Stimulated activated CD4-positive, alpha-beta T cell treated with anti-CD3 and anti-CD28 coated beads, Interleukin-12 subunit alpha, Interleukin-12 subunit beta, amount 100 ng/mL, for 4 hours (primary cell): ENCODE results near the gene OSBPL3.
"Not testable (repeated sequence)": the region's sequence is repeated elsewhere in the genome, so short reads cannot be mapped to it uniquely, and the experiment has no call there.

Source experiments
- DNase-seq: peaks from one replicate; pipeline ENCODE4 v3.0.0-alpha.2; 2020

OSBPL3 gene

DNA sequence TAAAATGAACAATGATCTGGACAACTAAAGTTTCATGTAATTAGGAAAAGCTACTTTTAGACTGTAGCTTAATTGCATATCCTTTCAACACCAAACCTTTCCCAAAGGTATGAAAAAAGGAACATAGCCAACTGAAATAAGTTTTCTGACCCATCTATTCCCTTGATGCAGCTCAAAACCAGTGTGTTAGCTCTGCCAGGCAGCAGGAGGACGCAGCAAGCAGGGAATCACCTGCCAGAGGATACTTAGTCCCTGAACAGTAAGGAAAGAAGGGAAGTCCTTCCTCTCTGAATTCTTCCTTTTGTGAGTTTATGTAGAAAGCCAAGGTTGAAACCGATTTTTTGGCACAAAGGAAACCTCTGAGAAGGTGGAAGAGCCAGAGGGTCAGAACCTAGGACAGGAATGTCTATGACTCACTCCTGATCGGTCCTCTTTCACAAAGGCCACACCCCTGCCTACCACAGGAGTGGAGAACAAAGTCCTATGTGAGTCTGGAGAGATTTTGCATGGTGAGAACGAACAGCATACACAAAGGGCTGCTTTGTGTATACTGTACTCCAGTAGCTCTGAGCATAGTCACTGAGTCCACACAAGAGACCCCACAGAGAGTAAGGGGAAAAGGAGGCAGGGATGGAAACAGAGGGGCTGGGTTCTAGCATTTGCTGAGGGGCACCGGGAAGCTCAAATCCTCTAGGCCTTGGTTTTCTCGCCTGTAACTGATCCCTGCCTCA is 153.9 kb downstream of the OSBPL3 start:
- no peak for DNase-seq

DNA sequence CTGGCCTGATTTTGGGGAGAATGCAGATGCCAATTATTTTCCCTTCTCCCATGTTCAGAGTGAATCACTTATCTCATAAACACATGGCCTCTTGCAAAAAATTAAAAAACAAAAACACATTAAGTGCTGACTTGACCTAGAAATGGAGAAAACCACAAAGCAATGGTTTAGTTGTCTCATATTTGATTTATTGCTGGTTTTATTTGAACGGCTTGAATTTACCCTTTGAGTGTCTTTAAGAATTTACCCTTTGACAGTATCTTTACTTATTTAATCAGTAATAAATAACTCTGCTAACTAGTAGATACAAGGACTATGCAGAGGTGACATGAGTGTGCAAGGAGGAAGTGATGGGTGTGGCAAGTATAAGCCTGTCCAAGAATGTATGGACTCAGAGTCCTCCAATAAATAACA is 154.6 kb downstream of the OSBPL3 start:
- DNase-seq: no peak

DNA sequence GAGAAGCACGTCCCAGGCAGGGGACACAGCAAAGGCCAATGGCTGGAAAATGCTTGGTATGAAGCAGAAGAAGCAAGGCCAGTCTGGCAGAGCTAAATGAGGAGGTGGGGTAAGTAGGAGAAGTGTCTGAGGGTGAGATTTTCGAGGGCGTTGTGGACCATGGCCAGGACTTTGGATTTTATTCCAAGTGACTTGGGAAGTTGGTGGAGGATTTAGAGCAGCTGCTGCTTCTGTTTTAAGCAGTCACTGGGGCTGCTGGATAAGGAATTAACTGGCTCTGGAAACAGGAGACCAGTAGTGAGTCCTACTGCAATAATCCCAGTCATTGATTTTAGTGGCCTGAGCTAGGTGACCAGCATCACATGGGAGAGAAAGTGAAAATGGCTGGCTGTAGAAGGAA is 155.1 kb downstream of the OSBPL3 start:
- no peak for DNase-seq

DNA sequence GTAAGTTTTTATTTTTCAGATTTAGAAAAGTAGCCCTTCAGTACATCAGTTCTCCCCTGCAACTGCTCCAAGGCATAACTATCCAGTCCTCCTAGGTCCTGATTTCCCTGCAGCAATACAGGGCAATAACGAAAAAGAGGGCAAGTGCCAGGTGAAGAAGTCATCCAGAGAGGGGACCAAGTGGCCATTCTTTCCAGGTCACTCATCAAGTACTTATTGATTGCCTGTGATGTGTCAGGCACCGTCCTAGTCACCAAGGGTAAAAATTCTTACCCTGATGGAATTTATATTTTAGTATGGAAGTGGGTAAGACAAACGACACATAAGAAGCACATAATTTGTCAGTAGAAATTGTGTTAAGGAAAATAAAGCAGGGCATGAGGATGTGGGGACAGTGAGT is 155.6 kb downstream of the OSBPL3 start:
- DNase-seq: no peak

DNA sequence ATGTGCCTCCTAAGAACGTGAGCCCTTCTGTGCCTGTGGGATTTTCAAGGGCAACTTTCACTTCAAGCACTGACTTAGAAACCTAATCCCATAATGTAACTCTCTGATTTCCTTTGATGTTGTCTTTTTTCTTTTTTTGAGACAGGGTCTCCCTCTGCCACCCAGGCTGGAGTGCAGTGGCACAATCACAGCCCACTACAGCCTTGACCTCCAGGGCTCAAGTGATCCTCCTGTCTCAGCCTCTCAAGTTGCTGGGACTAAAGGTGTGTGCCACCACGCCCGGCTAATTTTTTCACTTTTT is 158.3 kb downstream of the OSBPL3 start:
- DNase-seq: no peak

DNA sequence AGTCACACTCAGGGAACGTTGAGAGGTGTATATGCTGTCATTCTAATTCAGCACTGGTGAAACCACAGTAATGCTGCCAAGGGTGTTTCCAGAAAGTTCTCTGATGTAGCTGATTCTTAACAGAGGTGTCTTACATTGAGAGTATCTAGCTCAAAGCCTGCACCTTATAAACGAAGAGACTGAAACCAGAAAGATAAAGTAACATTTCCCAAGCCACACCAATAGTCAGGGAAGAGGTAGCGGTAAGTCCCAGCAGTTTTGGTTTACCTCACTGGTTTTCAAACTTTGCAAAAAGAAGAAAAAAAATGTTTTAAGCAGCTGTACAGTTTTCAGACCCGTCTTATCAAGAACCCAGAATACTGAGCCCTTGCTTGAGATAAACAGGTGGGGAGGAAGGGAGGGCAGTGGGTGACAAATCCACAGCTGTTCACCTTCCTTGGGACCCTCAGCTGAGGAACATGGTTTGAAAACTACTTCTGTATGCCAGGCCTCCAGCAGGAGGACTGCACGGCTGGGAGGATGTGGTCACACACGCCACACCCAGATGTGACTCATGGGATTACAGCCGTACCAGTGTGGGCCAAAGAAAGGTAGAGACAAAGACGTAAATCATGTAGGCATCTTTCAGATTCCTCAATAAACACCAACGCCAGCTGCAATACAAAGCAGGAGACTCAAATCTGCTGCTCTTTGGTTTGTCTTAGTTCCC is 158.8 kb downstream of the OSBPL3 start:
- DNase-seq: peak; percentile 59

DNA sequence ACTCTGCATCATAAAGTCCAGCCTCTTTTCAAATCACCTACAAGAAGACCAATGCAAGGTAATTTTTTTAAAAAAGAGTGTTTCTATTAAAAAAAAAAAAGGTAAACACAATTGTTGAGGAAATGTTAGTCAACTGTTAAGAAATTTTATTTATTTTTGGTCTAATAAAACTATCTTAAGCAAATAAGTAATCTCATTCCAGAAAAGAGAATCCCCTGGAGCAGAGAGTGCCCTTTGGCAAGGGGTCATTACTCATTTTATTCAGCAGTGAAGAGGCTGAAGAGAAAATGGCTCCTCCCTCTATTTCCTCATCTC is 159.3 kb downstream of the OSBPL3 start:
- DNase-seq: no peak

DNA sequence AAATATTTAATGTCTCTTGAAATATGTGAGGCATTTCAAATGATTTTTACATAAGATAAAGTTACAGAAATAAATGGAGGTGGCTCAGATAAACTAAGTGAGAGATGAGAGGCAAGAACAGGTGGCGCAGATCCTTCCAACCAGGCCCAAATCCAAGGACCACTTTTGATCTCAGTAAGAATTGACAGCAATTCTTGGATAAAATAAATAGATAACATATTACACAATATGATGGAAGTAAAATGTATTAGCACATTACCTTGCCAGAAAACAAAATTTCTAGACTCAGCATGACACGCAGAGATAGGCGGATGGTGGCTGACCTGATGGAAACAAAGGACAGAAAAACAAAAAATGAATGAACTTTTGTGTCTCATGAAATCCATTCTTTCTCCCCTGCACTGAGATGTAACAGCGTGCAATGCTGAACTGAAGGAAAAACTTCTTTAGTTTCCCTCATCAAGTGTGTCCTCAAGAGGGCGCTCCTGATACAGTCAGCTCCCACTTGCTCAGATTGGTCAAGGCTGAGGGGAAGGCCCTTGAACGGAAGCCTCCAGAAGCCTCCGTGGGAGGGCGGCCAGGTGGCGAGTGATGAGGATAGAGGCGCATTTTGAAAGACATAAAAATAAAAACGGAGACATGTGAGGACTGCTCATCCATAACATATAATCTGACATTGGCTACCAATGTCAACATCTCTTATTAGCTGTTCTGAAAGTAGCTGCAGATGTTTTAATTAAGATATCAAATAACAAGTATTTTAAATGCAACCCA is 159.9 kb downstream of the OSBPL3 start:
- peak; percentile 57 for DNase-seq

DNA sequence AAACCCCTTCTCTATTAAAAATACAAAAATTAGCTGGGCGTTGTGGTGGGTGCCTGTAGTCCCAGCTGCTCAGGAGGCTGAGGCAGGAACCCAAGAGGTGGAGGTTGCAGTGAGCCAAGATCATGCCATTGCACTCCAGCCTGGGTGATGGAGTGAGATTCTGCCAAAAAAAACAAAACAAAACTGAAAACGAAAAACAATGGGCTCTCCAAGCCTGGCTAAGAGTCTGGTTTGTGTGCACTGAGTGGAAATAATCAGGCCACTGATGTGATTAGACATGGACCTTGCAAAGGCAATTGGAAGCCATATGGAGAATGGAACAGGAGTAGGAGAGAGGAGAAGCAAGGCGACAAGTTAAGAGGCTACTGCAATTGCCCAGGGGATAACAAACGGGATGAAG is 162.6 kb downstream of the OSBPL3 start:
- DNase-seq: no peak

DNA sequence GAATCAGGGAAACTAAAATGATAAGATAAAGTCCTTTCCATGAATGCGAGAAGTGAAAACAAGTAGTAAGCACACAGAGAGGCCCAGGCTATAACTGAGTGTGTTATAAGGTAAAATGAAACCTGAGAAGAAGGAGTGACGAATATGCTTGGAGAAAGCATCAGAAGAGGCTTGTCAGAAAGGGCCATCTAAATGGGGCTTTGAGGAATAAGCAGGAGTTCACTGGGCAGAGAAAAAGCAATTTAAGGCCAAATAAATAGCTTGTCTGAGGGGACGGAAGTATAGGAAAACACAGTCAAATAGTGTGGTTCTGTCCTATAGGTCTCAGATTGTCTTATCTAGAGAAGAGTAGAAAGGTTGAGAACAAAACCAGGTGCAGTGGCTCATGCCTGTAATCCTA is 163.1 kb downstream of the OSBPL3 start:
- DNase-seq: no peak

DNA sequence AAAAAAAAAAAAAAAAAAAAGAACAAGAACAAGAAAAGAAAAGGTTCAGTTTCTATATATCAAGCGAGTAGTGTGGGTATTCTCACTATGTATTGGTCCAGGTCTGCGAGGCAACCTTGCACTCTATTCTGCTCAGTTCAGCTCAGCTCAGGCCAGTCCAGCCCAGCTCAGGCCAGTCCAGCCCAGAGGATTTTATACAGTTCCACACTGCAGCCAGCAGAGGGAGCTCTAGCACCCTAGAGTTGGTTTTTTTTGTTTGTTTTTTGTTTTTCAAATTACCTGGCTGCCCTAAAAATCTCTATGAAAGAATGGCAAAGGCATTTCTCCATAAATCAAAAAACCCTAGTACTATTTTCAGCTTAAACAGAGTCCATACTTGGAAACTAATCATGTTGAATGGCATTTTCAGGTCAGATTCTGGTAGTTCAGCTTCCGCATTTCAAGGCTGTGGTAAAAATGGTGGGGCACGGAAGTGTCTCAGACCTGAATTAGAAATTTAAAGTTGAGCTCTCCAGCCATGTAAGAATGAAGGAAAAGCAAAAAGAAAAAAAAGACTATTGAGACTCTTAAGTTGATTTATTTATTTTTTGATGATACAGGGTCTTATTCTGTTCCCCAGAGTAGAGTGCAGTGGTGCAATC is 167.6 kb downstream of the OSBPL3 start:
- DNase-seq: peak; percentile 43

DNA sequence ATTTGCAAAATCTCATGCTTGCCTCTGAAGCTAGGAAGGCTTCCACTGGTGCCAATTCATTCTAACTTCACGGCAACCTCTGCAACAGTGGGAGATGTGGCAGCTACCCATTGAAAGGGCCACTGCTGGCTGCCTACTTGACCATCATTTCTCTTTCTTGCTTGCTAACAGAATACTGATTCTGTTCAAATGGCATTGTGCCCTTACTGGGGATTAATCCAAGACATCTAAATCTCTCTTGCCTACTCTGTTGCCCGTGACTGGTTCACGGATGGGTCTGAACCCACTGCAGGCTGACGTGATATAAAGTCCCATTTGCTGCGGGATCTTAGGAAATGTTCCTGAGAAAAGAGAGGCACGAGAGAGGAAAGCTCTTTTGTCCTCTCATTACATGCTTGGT is 171.5 kb downstream of the OSBPL3 start:
- no peak for DNase-seq

DNA sequence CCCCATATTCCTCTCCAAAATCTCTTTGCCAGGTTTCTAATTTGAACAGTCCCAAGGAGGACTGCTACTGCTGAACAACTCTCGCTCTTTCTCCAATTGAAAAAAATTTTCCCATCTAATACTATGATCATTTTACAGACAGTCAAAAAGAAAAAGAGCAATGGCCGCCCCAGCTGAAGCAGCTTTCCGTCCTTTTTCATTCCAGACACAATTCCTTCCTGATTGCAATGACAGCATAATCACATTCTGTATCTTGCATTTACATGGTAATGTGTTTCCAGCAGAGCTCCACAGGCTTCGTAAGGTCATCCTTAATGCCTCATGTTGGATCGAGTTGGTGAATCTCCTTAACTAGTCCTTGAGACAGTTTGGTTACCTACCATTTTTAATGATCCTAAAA is 177.7 kb downstream of the OSBPL3 start:
- DNase-seq: no peak

DNA sequence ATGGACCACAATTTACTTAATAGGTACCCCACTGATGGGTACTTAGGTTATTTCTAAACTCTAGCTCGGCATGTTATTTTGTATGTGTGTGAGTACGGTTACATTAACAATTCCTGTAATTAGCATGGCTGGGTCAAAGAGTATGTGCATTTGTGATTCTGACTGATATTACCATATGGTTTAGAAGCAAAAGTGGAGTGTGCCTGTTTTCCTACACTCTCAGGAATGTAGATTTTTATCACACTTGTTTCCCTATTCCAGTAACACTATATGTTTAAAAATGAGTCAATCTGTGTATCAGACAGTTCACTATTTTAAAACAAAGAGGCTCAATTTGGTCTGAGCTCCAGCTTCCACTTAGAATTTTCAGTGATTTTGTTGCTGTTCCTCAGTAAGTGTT is 178.1 kb downstream of the OSBPL3 start:
- no peak for DNase-seq

DNA sequence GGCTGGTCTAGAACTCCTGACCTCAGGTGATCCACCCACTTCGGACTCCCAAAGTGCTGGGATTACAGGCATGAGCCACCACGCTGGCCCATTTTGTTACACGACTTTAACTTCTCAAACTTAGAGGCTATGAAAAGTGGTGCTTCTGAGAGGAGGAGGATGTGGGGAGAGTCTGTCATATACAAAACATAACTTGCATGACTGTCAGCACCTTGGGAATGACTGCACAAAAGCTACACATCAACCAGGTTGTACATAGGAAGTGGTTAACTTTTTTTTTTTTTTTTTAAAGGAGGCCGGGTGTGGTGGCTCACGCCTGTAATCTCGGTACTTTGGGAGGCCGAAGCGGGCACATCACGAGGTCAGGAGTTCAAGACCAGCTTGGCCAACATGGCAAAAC is 179.3 kb downstream of the OSBPL3 start:
- DNase-seq: no peak

DNA sequence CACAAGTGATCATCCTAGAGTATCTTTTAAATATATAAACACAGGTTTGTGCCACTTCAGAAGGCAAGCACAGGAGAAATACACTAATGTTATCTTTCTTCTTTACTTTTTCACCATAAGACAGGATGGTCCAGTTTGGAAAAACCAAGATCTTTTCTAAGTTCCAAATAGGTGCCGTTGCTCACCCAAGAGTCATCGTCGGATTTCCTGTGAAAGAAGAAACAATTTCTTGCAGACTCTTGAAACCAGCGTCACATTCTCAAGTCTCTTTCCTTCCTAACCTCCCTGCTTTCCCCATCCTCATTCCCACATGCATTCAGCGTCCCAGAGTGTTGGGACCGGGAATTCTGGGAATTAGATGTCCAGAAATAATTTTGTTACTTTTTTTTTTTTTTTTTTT is 179.9 kb downstream of the OSBPL3 start:
- DNase-seq: no peak

DNA sequence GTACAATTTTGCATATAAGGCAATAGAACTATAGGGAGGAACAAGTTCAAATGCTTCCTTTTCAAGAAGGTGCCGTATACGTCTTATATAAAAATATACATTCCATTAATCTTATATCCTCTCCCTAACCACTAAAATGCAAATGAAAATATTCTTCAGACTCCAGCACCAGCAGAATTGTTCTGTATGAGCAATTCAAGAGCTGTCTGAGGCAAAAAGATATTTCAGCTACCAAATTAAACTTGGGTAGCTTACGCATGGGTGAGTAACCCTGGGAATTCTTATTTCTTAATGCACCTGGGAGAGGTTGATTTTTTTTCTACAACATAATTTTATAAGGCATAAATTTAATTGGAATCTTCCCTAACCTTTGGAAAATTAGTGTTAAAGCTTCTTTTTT is 180.5 kb downstream of the OSBPL3 start:
- DNase-seq: no peak

DNA sequence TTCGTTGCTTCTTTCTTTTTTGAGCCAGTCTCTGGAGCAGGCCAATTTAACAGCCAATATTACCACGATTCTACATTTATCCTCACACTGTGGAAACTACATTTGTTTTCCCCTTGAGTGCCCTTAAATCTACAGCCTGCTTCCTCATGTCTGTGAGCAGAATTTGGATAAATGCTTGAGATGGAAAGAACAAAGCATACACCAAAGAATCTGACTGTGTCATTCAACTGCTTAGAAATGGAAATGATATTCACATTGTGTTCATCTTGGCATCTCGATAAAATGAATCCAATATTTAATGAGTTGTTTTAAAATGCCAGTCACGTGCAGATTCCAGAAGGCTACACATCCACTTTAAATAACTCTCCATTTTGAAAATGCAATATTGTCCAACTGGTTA is 181.7 kb downstream of the OSBPL3 start:
- no peak for DNase-seq

DNA sequence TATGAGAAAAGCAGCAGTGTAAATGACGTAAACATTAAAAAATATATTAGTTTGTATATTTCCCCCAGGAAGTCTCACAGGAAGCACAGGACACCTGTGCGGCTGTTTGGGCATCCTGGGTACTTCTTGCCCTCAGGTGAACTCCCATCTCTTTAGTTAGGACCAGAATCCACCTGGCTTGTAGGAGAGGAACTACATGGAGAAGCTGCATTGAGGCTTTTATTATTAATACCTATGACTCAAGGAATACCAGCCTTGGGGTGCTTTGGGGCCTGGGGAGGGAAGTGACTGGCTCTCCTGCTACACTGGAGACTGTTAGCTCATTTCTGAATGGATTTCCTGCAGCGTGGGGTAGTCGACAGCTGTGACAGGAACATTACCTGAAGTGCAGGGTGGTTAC is 182.7 kb downstream of the OSBPL3 start:
- DNase-seq: no peak

DNA sequence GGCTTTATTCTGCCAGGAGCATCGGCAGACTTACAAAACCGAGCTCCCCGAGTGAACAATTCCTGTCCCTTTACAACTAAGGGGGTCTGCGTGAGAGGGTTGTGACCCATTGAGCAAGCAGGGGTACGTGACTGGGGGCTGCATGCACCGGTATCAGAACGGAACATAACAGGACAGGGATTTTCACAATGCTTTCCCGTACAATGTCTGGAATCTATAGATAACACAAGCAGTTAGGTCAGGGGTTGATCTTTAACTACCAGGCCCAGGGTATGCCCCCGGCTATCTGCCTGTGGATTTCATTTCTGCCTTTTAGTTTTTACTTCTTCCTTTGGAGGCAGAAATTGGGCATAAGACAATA is 184.6 kb downstream of the OSBPL3 start:
- DNase-seq: no peak

DNA sequence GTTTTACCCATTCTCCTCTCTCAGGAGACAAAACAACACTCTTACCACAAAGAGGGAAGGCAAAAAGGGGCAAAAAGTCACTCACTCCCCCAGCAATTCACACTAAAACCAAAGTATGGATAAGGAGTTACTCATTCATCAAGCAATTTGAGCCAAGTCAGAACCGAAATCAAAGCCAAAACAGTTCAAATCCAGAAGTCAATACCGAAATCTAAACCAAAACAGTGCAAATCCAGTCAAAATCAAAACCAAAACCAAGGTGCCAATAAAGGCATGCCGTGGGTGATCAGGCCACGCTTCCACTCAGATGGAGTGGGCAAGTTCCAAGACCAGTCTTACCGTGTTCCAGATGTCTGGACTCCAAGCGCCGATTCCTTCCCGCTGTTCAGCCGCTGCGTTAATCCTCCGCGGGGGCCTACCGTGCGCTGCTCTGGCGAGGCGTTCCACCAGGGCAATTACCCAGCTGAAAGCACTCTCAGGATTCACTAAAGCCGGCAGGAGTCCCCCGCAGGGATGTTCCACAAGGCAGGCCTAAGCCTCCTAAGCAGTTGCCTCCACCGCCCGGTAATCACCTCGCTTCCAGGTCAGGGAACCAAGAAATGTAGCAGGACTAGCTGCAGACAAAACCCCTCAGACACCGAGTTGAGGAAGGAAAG is 185.1 kb downstream of the OSBPL3 start:
- not testable (repeated sequence) for DNase-seq

DNA sequence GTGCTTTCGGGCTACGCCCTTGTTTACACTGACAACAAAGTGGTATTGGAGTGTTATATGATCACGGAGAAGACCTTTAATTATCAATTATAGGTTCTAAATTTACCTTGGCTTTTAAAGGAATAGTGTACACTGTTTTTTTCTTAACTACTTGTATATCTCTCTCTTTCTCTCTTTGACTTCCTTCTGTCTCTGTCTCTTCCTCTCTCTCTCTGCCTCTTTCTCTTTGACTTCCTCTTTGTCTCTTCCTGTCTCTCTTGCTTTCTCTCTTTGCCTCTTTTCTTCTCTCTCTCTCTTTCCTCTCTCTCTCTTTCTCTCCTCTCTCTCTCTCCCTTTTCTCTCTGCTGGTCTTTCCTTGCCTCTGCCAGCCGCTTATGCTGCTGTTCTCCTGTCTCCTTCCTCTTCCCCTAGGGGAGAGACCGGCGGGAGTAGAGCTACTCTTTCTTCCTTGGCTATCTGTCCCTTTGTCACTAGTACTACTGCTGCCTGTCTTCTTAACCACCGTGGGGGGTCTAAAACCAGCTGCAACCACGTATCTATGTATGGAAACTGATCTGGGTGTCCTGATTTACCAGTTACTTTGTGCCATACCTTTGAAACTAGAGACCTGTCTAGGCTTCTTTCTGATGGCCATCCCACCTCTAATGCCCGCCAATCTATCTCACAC is 185.9 kb downstream of the OSBPL3 start:
- DNase-seq: no peak
